Transverse colon (tissue), 4 donors: ENCODE data around the gene CBX8. TPM values are rescaled to one million over a fixed set of nuclear protein-coding genes. Genes with fewer than 3 reads are reported as not detected.

ENCODE experiments used
- DNase-seq: peaks from one replicate; pipeline ENCODE4 v3.0.0-alpha.2; 2019
- H3K27ac ChIP-seq, 4 donors: fragments of 200-600 bp; sonication (generic); 2 replicates each; pipeline ENCODE4 v1.5.1; 2016 to 2018; ENCODE audit warnings: inconsistent platforms in 4 of 4
- H3K27me3 ChIP-seq: fragments of 200-600 bp; sonication (generic); 2 replicates; pipeline ENCODE4 v1.5.1; 2017; ENCODE audit warnings: inconsistent platforms
- H3K36me3 ChIP-seq, 4 donors: fragments of 200-600 bp; sonication (generic); 2 replicates each; pipeline ENCODE4 v1.5.1; 2017 to 2019; ENCODE audit warnings: inconsistent platforms in 4 of 4
- H3K4me1 ChIP-seq, 4 donors: fragments of 200-600 bp; sonication (generic); 2 replicates each; pipeline ENCODE4 v1.5.1; 2017 to 2020; ENCODE audit warnings: inconsistent platforms in 4 of 4
- H3K4me3 ChIP-seq, 4 donors: fragments of 200-600 bp; sonication (generic); 1 replicate in 1 of 4; 2 replicates in 3 of 4; pipeline versions ENCODE4 v1.5.1 to v1.6.1; 2017 to 2019; ENCODE audit warnings: inconsistent platforms in 4 of 4
- H3K9me3 ChIP-seq, 2 donors: fragments of 200-600 bp; sonication (generic); 2 replicates each; pipeline ENCODE4 v1.5.1; 2017 to 2019; ENCODE audit warnings: inconsistent platforms in 2 of 2
- EP300 ChIP-seq: sonication (generic); formaldehyde crosslinking; IDR thresholded peaks from one replicate; pipeline ENCODE4 v1.6.1; 2017; ENCODE audit warnings: antibody characterized with exemption, low read depth
- POLR2A ChIP-seq: fragments of 450-650 bp; IDR thresholded peaks from one replicate; pipeline ENCODE4 v1.6.1; 2016; ENCODE audit warnings: antibody characterized with exemption, mild to moderate bottlenecking, moderate library complexity
- POLR2AphosphoS5 ChIP-seq, 3 donors: sonication (generic); formaldehyde crosslinking; IDR thresholded peaks; one replicate each; pipeline ENCODE4 v1.6.1; 2016; ENCODE audit warnings: antibody characterized with exemption in 3 of 3
- WGBS, 2 donors: methylation state at CpG; one replicate each; pipeline ENCODE4 v1.1.5; 2018; ENCODE audit warnings: low coverage in 1 of 2; 5-methylcytosine and 5-hydroxymethylcytosine counted together
- in situ Hi-C, 4 donors: fragments of 200-750 bp; cut with MboI; loops; one replicate each; pipeline versions ENCODE4 v1.15.0 to v1.15.1; 2017; ENCODE audit warnings: low sequenced_read_pairs in 3 of 4, low pct_ligation_motif_present in 1 of 4, low pct_unique_long_range_greater_than_20kb in 1 of 4
- intact Hi-C: fragments of 100-400 bp; cut with DNase I; formaldehyde crosslinking; loops from one replicate; pipeline ENCODE4 v1.15.1; 2023; ENCODE audit warnings: low total_unique reads
- total RNA-seq, 4 donors: library from RNA; depleted of rRNA; stranded (reverse); fragments of >200 nt; gene quantifications; one replicate each; pipeline ENCODE4 v1.1.0, GENCODE V29; 2016
- TF ChIP-seq, protein P1 (sequence below), 5 experiments: fragments of 200-600 bp in 3 of 5; fragments of 450-650 bp in 2 of 5; sonication (generic) in 3 of 5; IDR thresholded peaks; 1 replicate in 2 of 5; 2 replicates in 3 of 5; pipeline ENCODE4 v1.5.1; 2016 to 2017; ENCODE audit warnings: antibody characterized with exemption in 5 of 5, inconsistent platforms in 3 of 5, mild to moderate bottlenecking in 2 of 5, moderate library complexity in 1 of 5

CBX8 gene
- total RNA-seq, 4 donors from 2014 or later = 1.5 to 4.4 (median 3.1) TPM

DNA sequence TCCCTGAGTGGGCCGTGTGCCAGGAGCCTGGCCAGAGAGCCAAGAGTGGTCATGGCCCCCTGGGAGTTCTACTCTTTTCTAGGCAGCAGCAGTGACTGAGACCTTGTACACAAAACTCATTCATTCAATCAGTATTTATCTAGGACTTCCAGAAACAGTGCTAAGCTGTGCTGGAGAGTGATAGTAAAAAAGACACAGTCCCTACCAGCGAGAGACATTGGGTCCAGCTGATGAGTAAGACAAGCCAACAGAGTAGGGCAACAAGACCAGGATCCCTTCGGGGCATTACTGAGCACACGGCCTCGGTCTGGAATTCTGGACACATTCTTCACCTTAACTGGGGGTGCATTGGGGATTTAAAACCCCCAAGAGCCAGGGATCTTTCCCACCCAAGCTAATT, 22.2 kb upstream of the CBX8 start:
- in situ Hi-C loops = loop anchor here in 2 of 4 donors (25.0 kb wide), 1 partner anchor 168 kb away; no protein-coding TSS in a partner anchor
- no peak overlapping the region for H3K4me3 ChIP-seq
- 87% methylated on average over 5 of the region's 5 CpGs; no CpG with 5 or more reads in 1 of the 2 donors for WGBS, 2 donors
- no peak overlapping the region for H3K27ac ChIP-seq
- no peak for DNase-seq
- intact Hi-C loops = no loop called here
- H3K36me3 ChIP-seq = no peaks in the 10 kb centered on the region
- peaks cover 3 to 16% (median 14%) of the 10 kb centered on the region in 4 donors for H3K4me1 ChIP-seq
- no peaks in the 10 kb centered on the region for H3K9me3 ChIP-seq
- TF ChIP-seq EP300 = no peak
- no peak for TF ChIP-seq POLR2A
- TF ChIP-seq, protein P1, sequence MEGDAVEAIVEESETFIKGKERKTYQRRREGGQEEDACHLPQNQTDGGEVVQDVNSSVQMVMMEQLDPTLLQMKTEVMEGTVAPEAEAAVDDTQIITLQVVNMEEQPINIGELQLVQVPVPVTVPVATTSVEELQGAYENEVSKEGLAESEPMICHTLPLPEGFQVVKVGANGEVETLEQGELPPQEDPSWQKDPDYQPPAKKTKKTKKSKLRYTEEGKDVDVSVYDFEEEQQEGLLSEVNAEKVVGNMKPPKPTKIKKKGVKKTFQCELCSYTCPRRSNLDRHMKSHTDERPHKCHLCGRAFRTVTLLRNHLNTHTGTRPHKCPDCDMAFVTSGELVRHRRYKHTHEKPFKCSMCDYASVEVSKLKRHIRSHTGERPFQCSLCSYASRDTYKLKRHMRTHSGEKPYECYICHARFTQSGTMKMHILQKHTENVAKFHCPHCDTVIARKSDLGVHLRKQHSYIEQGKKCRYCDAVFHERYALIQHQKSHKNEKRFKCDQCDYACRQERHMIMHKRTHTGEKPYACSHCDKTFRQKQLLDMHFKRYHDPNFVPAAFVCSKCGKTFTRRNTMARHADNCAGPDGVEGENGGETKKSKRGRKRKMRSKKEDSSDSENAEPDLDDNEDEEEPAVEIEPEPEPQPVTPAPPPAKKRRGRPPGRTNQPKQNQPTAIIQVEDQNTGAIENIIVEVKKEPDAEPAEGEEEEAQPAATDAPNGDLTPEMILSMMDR (IDR thresholded peaks at IDR 0.05) = no peak
- no peak for TF ChIP-seq POLR2AphosphoS5 (IDR thresholded peaks at IDR 0.05)
- H3K27me3 ChIP-seq = peaks cover 41% of the 10 kb centered on the region

DNA sequence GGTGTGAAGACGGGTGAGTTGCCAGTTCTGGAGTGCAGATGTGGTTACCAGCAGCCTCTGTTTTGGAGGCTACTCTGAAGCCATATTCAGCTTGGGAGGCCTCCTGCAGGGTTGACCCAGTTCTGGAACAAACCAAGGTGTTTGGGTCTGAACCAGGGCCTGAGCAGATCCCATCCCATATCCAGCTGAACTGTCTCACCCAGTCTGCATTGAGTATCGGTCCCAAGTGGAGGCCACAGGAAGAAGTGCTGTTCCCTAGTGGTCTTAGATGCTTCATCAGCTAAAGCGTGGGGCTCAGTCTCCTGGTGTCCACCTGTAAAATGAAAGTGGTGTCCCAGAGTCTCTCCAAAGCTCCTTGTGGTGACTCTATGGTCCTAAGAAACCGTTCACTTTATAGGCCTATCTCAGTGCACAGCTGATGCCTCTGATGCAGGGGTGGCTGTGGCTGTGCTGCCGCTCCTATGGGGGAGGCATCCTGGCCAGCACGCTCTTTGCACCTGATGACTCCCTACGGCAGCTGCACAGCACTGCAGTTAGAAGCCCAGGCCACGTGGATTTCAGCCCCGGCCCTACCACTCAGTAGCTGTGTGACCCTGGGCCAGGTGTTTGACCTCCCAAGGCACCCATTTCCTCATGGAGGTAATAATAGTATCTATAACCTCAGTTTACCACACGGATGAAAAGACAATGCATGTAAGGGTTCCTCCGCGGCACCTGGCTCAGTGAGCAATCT, 21.3 kb upstream of the CBX8 start:
- Histone ChIP-seq H3K27me3 (peaks cover 49% of the 10 kb centered on the region), H3K9me3 (no peaks in the 10 kb centered on the region), H3K4me1 (peaks cover 3 to 22% (median 19%) of the 10 kb centered on the region in 4 donors), H3K36me3 (no peaks in the 10 kb centered on the region), H3K4me3 (no peak overlapping the region), H3K27ac (no peak overlapping the region)
- TF ChIP-seq POLR2AphosphoS5 (IDR thresholded peaks at IDR 0.05) (no peak), EP300 (no peak), POLR2A (no peak)
- TF ChIP-seq, protein P1 (IDR thresholded peaks at IDR 0.05) = no peak
- in situ Hi-C loops (loop anchor here in 2 of 4 donors (25.0 kb wide), 1 partner anchor 169 kb away; no protein-coding TSS in a partner anchor), intact Hi-C loops (no loop called here)
- WGBS, 2 donors = 87% methylated on average over 12 of the region's 12 CpGs; no CpG with 5 or more reads in 1 of the 2 donors
- no peak for DNase-seq

DNA sequence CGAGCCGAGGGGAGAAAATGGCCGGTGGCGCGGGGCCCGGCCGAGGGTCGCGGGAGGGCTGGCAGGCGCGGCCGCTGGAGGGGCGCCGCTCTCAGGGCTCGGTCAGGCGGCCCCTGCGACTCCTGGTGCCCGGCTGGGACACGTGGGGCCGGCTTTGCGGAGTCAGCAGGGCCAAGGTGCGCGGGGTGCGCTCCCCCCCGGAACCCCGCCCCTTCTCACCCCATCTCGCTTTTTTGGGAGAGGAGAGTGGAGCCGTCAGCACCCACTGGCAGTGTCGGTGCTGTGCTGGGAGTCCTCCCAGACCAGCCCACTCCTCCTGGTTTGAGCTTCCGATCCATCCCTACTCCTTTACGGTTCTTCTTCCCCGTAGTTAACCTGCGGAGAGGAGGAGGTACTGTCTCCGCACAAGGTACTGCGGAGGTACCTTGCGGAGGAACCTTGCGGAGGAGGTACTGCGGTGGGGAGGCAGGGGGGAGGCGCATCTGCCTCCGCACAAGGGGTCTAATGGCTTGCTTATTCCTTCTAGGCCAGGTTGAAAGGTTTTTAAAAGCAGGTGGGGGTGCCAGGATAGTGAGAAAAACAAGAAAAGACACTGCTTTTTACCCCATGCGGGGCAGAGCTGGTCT, 19.1 kb upstream of the CBX8 start:
- in situ Hi-C loops = loop anchor here in 2 of 4 donors (25.0 kb wide), 1 partner anchor 171 kb away; no protein-coding TSS in a partner anchor
- intact Hi-C loops = no loop called here
- H3K4me3 ChIP-seq = no peak overlapping the region
- 88 to 100% methylated on average over 4 to 22 of the region's 41 CpGs for WGBS, 2 donors
- peaks cover 19 to 42% (median 40%) of the 10 kb centered on the region in 4 donors for H3K4me1 ChIP-seq
- no peak for TF ChIP-seq POLR2AphosphoS5 (IDR thresholded peaks at IDR 0.05)
- TF ChIP-seq EP300 = no peak
- TF ChIP-seq, protein P1 (IDR thresholded peaks at IDR 0.05) = no peak
- TF ChIP-seq POLR2A = no peak
- no peak overlapping the region for H3K27ac ChIP-seq
- no peaks in the 10 kb centered on the region for H3K36me3 ChIP-seq
- DNase-seq = no peak
- no peaks in the 10 kb centered on the region for H3K9me3 ChIP-seq
- H3K27me3 ChIP-seq = peaks cover 71% of the 10 kb centered on the region

DNA sequence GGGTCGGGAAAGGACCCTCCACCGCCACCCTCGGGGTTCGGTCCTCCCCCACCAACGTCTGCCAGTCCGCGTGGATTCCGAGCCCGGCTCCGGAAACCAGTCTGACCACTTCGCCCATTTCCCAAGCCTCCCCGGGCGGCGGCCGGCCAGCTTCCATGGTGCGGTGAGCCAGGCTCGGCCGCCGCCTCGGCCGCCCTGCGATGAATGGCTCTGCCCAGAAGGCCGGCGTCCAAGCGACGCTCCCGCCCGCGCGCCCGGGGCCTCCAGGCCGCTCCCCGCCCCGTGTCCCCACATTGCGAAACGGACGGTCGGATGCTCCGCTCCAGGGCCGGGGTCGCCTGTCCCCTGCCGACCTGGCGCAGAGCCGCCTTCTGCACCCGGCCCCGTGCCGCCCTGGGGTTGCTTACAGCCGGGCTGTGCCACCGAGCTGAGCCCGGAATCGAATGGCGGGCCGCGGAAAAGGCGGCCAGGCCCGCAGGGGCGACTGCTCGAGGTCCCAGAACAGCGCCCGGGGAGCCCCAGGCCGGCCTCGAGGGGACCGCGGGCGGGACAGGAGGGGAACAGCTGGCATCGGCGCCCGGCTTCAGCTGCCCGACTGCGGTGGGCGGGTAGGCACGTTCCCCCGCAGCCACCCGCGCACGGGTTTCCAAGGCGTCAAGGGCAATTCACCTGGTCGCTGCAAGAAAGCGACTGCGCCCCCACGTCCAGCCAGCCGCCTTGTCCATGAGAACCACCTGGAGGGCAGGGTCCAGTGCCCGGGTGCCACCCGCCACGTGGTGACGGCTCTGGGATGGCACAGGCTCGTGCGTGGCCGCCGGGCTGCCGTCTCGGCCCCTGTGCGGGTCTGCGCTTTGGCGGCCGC, 18.3 kb upstream of the CBX8 start:
- peak overlapping the region in 2 of 4 donors; percentile 29 to 37 for H3K4me3 ChIP-seq
- H3K27ac ChIP-seq = no peak overlapping the region

More for the DNA sequence above, 18.3 kb upstream of the CBX8 start:
- peak; percentile 68 for DNase-seq
- intact Hi-C loops (no loop called here), in situ Hi-C loops (loop anchor here in 2 of 4 donors (25.0 kb wide), 1 partner anchor 172 kb away; no protein-coding TSS in a partner anchor)
- Histone ChIP-seq H3K36me3 (no peaks in the 10 kb centered on the region), H3K9me3 (no peaks in the 10 kb centered on the region), H3K4me1 (peaks cover 25 to 49% (median 46%) of the 10 kb centered on the region in 4 donors), H3K27me3 (peaks cover 79% of the 10 kb centered on the region)
- 2% methylated on average over 25 of the region's 96 CpGs; no CpG with 5 or more reads in 1 of the 2 donors for WGBS, 2 donors
- no peak for TF ChIP-seq POLR2AphosphoS5 (IDR thresholded peaks at IDR 0.05)
- TF ChIP-seq, protein P1 (IDR thresholded peaks at IDR 0.05) = no peak
- no peak for TF ChIP-seq EP300
- no peak for TF ChIP-seq POLR2A
